H1 (cell line): ENCODE measurements around the gene NEK9. TPM values are rescaled to one million over a fixed set of nuclear protein-coding genes. Genes with fewer than 3 reads are reported as not detected.

Experiments used
- CTCF ChIA-PET: fragments of 300-600 bp; sonication (Branson Sonifier 250); formaldehyde crosslinking; loops from one replicate; lab custom pipeline; 2021; ENCODE audit not compliant: partially characterized antibody; lab: Charles Lee
- POLR2A ChIA-PET: fragments of 300-600 bp; sonication (Branson Sonifier 250); formaldehyde crosslinking; loops from one replicate; lab custom pipeline; 2021; ENCODE audit warnings: inconsistent platforms; ENCODE audit not compliant: partially characterized antibody; lab: Charles Lee
- DNase-seq, 2 experiments: peaks; one replicate each; pipeline versions ENCODE4 v3.0.0 to v3.0.0-alpha.2; 2010 to 2022; ENCODE audit warnings: low spot score in 2 of 2, low read depth in 1 of 2, mixed read lengths in 1 of 2
- FAIRE-seq: peaks from 2 replicates; lab custom pipeline; 2011; peaks lifted over from hg19 to GRCh38; lab: Jason Lieb, UNC
- H2AFZ ChIP-seq: 2 replicates; pipeline ENCODE4 v1.8.1; 2012; ENCODE audit warnings: low read length, inconsistent platforms
- H2AK5ac ChIP-seq: 2 replicates; pipeline ENCODE4 v1.6.1; 2013; ENCODE audit warnings: low read depth, low read length
- H2BK120ac ChIP-seq: replicated peaks from 2 replicates; pipeline ENCODE3; 2013; ENCODE audit warnings: low read depth, low read length, inconsistent platforms
- H2BK12ac ChIP-seq: 2 replicates; pipeline ENCODE4 v1.6.1; 2013; ENCODE audit warnings: low read depth, low read length
- H2BK15ac ChIP-seq: 2 replicates; pipeline ENCODE4 v1.6.1; 2013; ENCODE audit warnings: low read length
- H2BK20ac ChIP-seq: 2 replicates; pipeline ENCODE4 v1.6.1; 2013; ENCODE audit warnings: low read length
- H2BK5ac ChIP-seq: 2 replicates; pipeline ENCODE4 v1.6.1; 2013; ENCODE audit warnings: low read depth, low read length
- H3K14ac ChIP-seq: 2 replicates; pipeline ENCODE4 v1.6.1; 2013; ENCODE audit warnings: inconsistent platforms; ENCODE audit not compliant: insufficient read length
- H3K18ac ChIP-seq: 2 replicates; pipeline ENCODE4 v1.6.1; 2013; ENCODE audit warnings: low read length; ENCODE audit errors: extremely low read depth
- H3K23ac ChIP-seq: 2 replicates; pipeline ENCODE4 v1.6.1; 2013; ENCODE audit warnings: inconsistent platforms; ENCODE audit not compliant: insufficient read length
- H3K23me2 ChIP-seq: 2 replicates; pipeline ENCODE4 v1.6.1; 2013; ENCODE audit warnings: low read depth, low read length
- H3K27ac ChIP-seq: 2 replicates; pipeline ENCODE4 v1.6.1; 2011; ENCODE audit warnings: low read depth, low read length, inconsistent platforms
- H3K27me3 ChIP-seq, 4 experiments: replicated peaks in 1 of 4; 1 replicate in 1 of 4; 2 replicates in 3 of 4; pipeline versions ENCODE4 v1.6.1 to v1.8.1; 2011 to 2013; ENCODE audit warnings: low read length in 3 of 4, mild to moderate bottlenecking in 3 of 4, inconsistent platforms in 2 of 4, mixed read lengths in 2 of 4, moderate library complexity in 1 of 4; ENCODE audit not compliant: control insufficient read depth in 3 of 4, insufficient read depth in 3 of 4; ENCODE audit errors: extremely low read depth in 1 of 4
- H3K36me3 ChIP-seq, 4 experiments: 2 replicates each; pipeline versions ENCODE4 v1.6.1 to v1.8.1; 2011 to 2013; ENCODE audit warnings: mild to moderate bottlenecking in 4 of 4, low read length in 3 of 4, moderate library complexity in 2 of 4, control low read depth in 1 of 4, inconsistent platforms in 1 of 4; ENCODE audit not compliant: insufficient read depth in 4 of 4, control insufficient read depth in 2 of 4
- H3K4ac ChIP-seq: replicated peaks from 2 replicates; pipeline ENCODE3; 2013; ENCODE audit warnings: low read length, low read depth, mixed read lengths, inconsistent platforms; ENCODE audit not compliant: insufficient read length
- H3K4me1 ChIP-seq, 4 experiments: replicated peaks in 1 of 4; 1 replicate in 1 of 4; 2 replicates in 3 of 4; pipeline versions ENCODE4 v1.6.1 to v1.8.1; 2011 to 2013; ENCODE audit warnings: low read length in 3 of 4, inconsistent platforms in 2 of 4, mixed read lengths in 1 of 4; ENCODE audit not compliant: insufficient read depth in 4 of 4, control insufficient read depth in 3 of 4
- H3K4me2 ChIP-seq, 2 experiments: 2 replicates each; pipeline versions ENCODE4 v1.6.1 to v1.8.1; 2011 to 2013; ENCODE audit warnings: low read depth in 2 of 2, low read length in 2 of 2, control low read depth in 1 of 2, inconsistent platforms in 1 of 2, mild to moderate bottlenecking in 1 of 2; ENCODE audit not compliant: insufficient read depth in 1 of 2
- H3K4me3 ChIP-seq, 4 experiments: fragments of 200-600, 300-600 bp in 1 of 4; sonication (generic), shearing (Covaris generic), sonication (Bioruptor Twin) in 1 of 4; 2 replicates each; pipeline versions ENCODE4 v1.5.1 to v1.8.1; 2011 to 2016; ENCODE audit warnings: low read length in 4 of 4, low read depth in 3 of 4, control low read depth in 2 of 4, inconsistent platforms in 2 of 4, mild to moderate bottlenecking in 2 of 4, mixed read lengths in 1 of 4, moderate library complexity in 1 of 4; ENCODE audit not compliant: insufficient read depth in 2 of 4; ENCODE audit errors: extremely low read depth in 1 of 4
- H3K56ac ChIP-seq: replicated peaks from 2 replicates; pipeline ENCODE3; 2013; ENCODE audit warnings: low read depth, mild to moderate bottlenecking, mixed read lengths, low read length, inconsistent platforms; ENCODE audit not compliant: insufficient read length
- H3K79me1 ChIP-seq: 2 replicates; pipeline ENCODE4 v1.6.1; 2013; ENCODE audit warnings: low read depth, low read length, control low read depth
- H3K79me2 ChIP-seq, 2 experiments: 2 replicates each; pipeline versions ENCODE4 v1.6.1 to v1.8.1; 2012 to 2013; ENCODE audit warnings: low read length in 2 of 2, mild to moderate bottlenecking in 2 of 2, inconsistent platforms in 1 of 2; ENCODE audit not compliant: insufficient read depth in 2 of 2, control insufficient read depth in 1 of 2
- H3K9ac ChIP-seq, 4 experiments: replicated peaks in 1 of 4; 1 replicate in 1 of 4; 2 replicates in 3 of 4; pipeline versions ENCODE4 v1.6.1 to v1.8.1; 2011 to 2013; ENCODE audit warnings: low read depth in 3 of 4, low read length in 3 of 4, control low read depth in 2 of 4, mild to moderate bottlenecking in 2 of 4, moderate library complexity in 2 of 4, inconsistent platforms in 1 of 4; ENCODE audit errors: extremely low read depth in 1 of 4
- H3K9me3 ChIP-seq, 2 experiments: 2 replicates each; pipeline versions ENCODE4 v1.6.1 to v1.8.1; 2012 to 2013; ENCODE audit warnings: mild to moderate bottlenecking in 2 of 2, moderate library complexity in 2 of 2, control low read depth in 1 of 2, inconsistent platforms in 1 of 2, low read depth in 1 of 2, low read length in 1 of 2, mixed read lengths in 1 of 2; ENCODE audit not compliant: insufficient read depth in 2 of 2
- H4K20me1 ChIP-seq, 2 experiments: replicated peaks in 1 of 2; 2 replicates each; pipeline versions ENCODE3 to v1.8.1; 2011 to 2013; ENCODE audit warnings: inconsistent platforms in 2 of 2, low read length in 2 of 2, mild to moderate bottlenecking in 1 of 2; ENCODE audit not compliant: insufficient read depth in 2 of 2, control insufficient read depth in 1 of 2
- H4K5ac ChIP-seq: 2 replicates; pipeline ENCODE4 v1.6.1; 2013; ENCODE audit warnings: low read length, low read depth, mixed read lengths, inconsistent platforms; ENCODE audit not compliant: insufficient read length
- H4K8ac ChIP-seq: 2 replicates; pipeline ENCODE4 v1.8.0; 2013; ENCODE audit warnings: mild to moderate bottlenecking, moderate library complexity, low read length, inconsistent platforms; ENCODE audit not compliant: insufficient read depth; ENCODE audit errors: extremely low read depth
- H4K91ac ChIP-seq: replicated peaks from 2 replicates; pipeline ENCODE3; 2013; ENCODE audit warnings: low read length, mixed read lengths, inconsistent platforms; ENCODE audit not compliant: insufficient read length
- GABPA ChIP-seq: IDR thresholded peaks from 2 replicates; pipeline ENCODE4 v1.6.1; 2011; ENCODE audit warnings: mild to moderate bottlenecking, low read length, moderate library complexity, borderline replicate concordance; ENCODE audit not compliant: insufficient read depth
- NRF1 ChIP-seq: IDR thresholded peaks from 2 replicates; pipeline ENCODE4 v1.6.1; 2011; ENCODE audit warnings: mild to moderate bottlenecking, low read depth, low read length, improper control_type of control experiment
- WGBS, 2 experiments: shearing (Covaris generic) in 1 of 2; methylation state at CpG; one replicate each; pipeline versions ENCODE4 v1.1.6 to v1.1.7; 2013 to 2015; ENCODE audit warnings: low lambda C conversion rate in 2 of 2, mixed read lengths in 2 of 2, inconsistent platforms in 1 of 2, low coverage in 1 of 2, missing lambda C conversion rate in 1 of 2; ENCODE audit not compliant: insufficient replicate concordance in 2 of 2, insufficient coverage in 1 of 2, insufficient read length in 1 of 2; ENCODE audit errors: extremely low coverage in 1 of 2, missing lambda C conversion rate in 1 of 2; 5-methylcytosine and 5-hydroxymethylcytosine counted together
- polyA plus RNA-seq, 7 experiments: library from polyadenylated mRNA; depleted of rRNA in 3 of 7; stranded (reverse) in 5 of 7; unstranded in 2 of 7; fragments of >200 nt in 5 of 7; fragments of 200-250 nt in 2 of 7; gene quantifications; 1 replicate in 5 of 7; 2 replicates in 1 of 7; 4 replicates in 1 of 7; pipeline versions ENCODE4 v1.2.1 to v1.2.3, GENCODE V29; 2011 to 2013; ENCODE audit warnings: missing spikeins in 2 of 7, mixed read lengths in 2 of 7
- total RNA-seq: library from RNA; stranded (reverse); fragmentation: NEBNext Ultra II Directional; extraction: Animal tissue kit (Norgen Biotek cat#: 25700); gene quantifications from 2 replicates; pipeline ENCODE4 v1.2.1, GENCODE V29; 2021
- TF ChIP-seq, protein P1 (sequence below): IDR thresholded peaks from 2 replicates; pipeline ENCODE4 v1.6.1; 2012; ENCODE audit warnings: inconsistent platforms

Gene NEK9
- total and polyA plus RNA-seq, 2 of the 8 experiments (the other 6 are each of a cell fraction or from before 2014, with no cell fraction given) = 16.0 to 43.6 TPM

DNA sequence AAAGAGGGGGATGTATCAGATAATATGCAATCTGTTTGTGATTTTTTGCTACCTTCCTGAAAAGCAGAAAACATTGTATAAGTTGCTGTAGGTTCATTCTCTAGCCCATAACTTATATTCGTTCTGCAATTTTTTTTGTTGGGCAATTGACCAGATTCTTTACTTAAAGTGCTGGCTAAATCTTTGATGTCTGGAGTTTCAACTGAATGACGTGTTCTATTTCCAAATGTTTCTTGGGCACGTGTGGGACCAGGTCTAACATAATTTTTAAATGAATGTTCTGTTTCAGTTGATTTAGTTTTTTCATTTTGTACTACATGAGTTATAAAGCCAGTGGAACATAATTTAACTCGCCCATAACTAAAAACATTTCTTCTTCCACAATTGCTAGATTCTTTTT, 79.3 kb downstream of the NEK9 start:
- Histone ChIP-seq H2BK15ac (no peak overlapping the region), H3K23ac (no peak overlapping the region), H2BK12ac (no peak overlapping the region), H3K36me3 (no peaks in the 10 kb centered on the region; a peak in 1 of 8 replicates), H3K56ac (no peak overlapping the region), H3K79me1 (no peaks in the 10 kb centered on the region), H4K91ac (no peak overlapping the region), H2BK20ac (no peak overlapping the region), H4K8ac (no peak overlapping the region), H2BK5ac (no peak overlapping the region), H4K20me1 (no peaks in the 10 kb centered on the region), H3K18ac (no peak overlapping the region), H3K4me2 (no peak overlapping the region), H4K5ac (no peak overlapping the region), H3K23me2 (no peaks in the 10 kb centered on the region; the same call in 1 of the 2 replicates), H3K9ac (no peak overlapping the region), H2BK120ac (no peak overlapping the region), H3K14ac (no peak overlapping the region), H3K79me2 (no peaks in the 10 kb centered on the region), H3K4me3 (no peak overlapping the region), H3K4me1 (peaks cover 0 to 4% (median 0%) of the 10 kb centered on the region in 4 experiments; a peak in 3 of 7 replicates), H3K4ac (no peak overlapping the region), H3K27me3 (no peaks in the 10 kb centered on the region), H2AFZ (no peak overlapping the region), H3K27ac (no peak overlapping the region), H3K9me3 (no peaks in the 10 kb centered on the region), H2AK5ac (no peak overlapping the region)
- POLR2A ChIA-PET = interaction anchor here (1.4 kb wide), 1 partner anchor 22 kb away, joined by 4 read pairs; the partner anchor contains the start of gene ZC2HC1C
- CTCF ChIA-PET = interaction anchor here (1.0 to 2.4 kb wide), 3 partner anchors 37 to 102 kb away, joined by 3 to 17 read pairs (median 3); no protein-coding TSS in a partner anchor
- DNase-seq (no peak), FAIRE-seq (no peak)
- WGBS, 2 experiments = 92 to 100% methylated on average over 1 to 4 of the region's 4 CpGs
- TF ChIP-seq GABPA = no peak
- TF ChIP-seq, protein P1, sequence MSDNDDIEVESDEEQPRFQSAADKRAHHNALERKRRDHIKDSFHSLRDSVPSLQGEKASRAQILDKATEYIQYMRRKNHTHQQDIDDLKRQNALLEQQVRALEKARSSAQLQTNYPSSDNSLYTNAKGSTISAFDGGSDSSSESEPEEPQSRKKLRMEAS = no peak
- TF ChIP-seq NRF1 = no peak
